HG02588 (cell line): ENCODE results near the gene SERAC1.

ENCODE experiments used
- ATAC-seq: cut with Tn5 transposase; IDR thresholded peaks from one replicate; pipeline ENCODE4 v1.9.1; 2021; ENCODE audit warnings: mild to moderate bottlenecking, moderate library complexity; ENCODE audit not compliant: unreplicated experiment

The SERAC1 gene

GRCh38 chr6:158060455-158061360 lies 107.4 kb downstream of the SERAC1 start:
- no peak for ATAC-seq
